HG03280 (cell line): ENCODE data around the gene PLXNA4.

Source experiments
- ATAC-seq: cut with Tn5 transposase; IDR thresholded peaks from one replicate; pipeline ENCODE4 v1.9.1; 2021; ENCODE audit warnings: mild to moderate bottlenecking, moderate library complexity; ENCODE audit not compliant: unreplicated experiment

The PLXNA4 gene

GRCh38 chr7:132590162-132590561 is 13.9 kb upstream of the PLXNA4 start:
- ATAC-seq = no peak

GRCh38 chr7:132588596-132588995 is 12.3 kb upstream of the PLXNA4 start:
- no peak for ATAC-seq

GRCh38 chr7:132584796-132585494 is 8.7 kb upstream of the PLXNA4 start:
- ATAC-seq = no peak

DNA sequence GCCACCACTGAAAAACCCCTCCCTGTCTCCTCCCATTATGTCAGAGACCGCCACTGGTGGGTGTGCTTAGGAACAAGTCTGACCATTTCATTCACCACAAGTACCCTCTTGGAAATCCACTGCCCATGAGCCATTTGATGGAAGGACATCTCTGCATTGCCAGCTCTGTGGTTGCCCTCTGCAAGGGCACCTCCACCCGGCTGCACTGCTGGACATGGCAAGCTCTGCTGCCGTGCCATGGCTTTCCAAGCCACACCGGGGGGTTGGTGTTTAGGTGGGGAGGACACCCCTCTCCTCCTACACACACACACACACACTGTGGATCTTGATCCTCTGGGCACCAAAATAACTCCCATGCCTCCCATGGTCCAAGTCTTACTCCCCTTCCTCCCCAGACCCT is 5.2 kb upstream of the PLXNA4 start:
- ATAC-seq = no peak

DNA sequence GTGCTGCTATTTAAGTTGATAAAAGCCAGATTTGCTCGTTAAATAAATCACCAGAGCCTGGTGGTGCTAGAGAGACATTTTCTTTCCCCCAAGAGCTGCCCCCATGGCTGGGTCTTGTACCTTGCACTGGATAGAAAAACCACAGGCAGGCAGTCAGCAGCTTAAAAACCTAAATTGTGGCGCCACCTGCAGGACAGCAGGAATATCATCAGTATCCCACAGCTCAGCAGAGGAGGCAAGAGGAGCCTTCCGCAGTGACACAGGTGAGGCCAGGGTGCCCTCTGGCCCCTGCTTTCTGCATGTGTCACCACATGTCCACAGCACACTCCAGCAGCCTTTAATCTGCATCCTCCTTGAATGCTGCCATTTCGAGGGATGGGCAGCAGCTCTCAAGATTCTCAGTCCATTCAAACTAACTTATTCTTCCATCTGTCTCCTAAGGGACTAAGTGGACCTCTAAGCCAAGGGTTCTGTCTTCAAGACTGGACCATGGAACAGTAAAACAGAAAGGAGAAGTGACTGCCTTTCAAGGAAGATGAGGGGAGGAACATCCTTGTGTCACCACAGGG is 4.5 kb upstream of the PLXNA4 start:
- ATAC-seq = peak; percentile 56

GRCh38 chr7:132580277-132580676 is 4.0 kb upstream of the PLXNA4 start:
- ATAC-seq = no peak

DNA sequence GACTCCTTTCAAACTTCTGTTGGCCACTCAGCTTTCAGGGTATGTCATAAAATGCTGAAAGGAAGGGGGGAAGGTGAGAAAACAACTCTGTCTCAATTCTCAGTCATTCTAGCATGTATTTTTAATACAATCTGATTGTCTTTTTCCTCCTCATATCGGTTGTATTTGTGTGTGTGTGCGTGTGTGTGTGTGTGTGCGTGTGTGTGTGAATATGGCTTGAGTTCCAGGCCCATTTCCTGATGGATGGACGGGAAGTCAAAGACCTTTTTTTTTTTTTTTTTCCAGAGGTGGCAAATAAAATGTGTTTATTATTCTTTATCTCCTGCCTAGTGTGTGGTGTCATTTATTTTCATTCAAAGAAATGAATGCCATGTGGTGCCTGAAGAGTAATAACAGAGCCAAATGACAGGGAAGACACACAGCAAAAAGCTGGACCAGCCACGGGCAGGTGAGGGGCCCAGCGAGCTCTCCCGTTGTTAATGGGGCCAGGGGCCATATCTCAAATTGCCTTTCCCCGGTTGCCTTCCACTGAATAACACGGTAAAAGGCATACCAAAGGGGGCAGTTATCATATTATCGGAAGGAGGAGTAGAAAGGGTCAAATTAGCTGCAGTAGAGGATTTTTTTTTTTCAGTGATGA is 3.1 kb upstream of the PLXNA4 start:
- no peak for ATAC-seq

GRCh38 chr7:132578826-132579225 is 2.6 kb upstream of the PLXNA4 start:
- no peak for ATAC-seq

- no peak for ATAC-seq
These were observed 1.7 kb upstream of the PLXNA4 start for GRCh38 chr7:132578050-132578370.

DNA sequence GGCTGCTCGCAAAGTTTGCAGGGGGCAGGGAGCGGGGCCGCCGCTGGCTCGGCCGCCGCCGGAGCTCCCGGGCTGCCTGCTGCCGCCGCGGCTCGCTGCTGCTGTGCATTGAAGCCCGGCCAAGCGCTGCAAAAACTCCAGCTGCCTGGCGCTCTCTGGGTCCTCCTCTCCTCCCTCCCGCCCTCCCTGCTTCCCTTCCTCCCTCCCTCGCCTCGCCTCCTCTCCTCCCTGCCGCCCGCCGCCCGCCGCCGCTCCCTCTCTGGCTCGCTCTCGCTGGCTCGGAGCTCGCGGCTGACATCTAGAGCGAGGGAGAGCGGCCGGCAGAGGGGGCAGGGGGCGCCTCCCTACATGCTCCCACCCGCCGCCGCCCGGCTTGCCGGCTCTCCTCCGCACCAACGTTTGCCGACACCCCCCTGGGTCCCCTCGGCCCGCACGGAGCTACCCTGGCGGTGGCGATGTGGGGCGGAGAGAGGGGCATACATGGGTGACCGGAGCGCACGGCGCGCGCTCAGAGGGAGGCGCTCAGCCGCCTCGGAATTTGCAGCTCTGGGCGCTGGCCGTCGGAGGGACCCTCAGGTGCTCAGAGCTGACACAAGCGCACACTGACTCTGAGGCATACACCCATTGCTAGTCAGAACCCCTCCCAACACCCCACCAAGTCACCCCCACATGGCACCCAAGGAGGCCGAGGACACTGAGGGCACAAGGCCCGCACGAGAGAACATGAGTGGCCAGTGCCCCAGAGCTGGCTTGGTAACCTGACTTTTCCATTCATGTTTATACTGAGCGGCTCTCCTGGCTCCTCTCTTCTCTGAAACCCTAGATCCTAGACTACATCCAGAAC is 1.2 kb upstream of the PLXNA4 start:
- ATAC-seq = no peak

GRCh38 chr7:132576721-132577085 is 433 bp upstream of the PLXNA4 start:
- no peak for ATAC-seq

DNA sequence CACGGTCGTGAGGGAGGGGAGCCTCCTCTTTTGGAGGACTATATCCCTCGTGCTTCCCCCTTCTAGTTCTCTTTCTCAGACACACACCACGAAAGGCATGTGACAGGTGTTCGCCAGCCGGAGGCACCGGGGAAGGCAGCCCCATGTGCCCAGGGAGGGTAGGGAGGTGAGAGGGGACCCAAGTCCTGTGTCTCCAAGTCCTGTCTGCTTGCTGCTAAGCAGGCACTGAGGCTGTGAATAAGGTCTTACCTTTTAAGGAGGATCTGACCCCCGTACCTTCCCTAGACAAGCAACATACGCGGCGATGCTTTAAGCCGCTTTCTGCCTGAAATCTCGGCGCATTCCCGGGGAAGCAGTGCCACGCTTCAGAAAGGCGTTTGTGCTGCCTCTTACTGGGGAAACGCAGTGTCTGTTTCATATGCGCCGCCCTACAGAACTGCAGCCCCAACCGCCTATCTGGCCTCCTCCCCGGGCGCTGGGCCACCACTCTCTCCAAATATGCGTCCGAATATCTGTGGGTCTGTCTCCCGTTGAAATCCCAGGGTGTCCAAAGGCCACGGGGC is 770 bp downstream of the PLXNA4 start:
- no peak for ATAC-seq

GRCh38 chr7:132574223-132574622 is 2.0 kb downstream of the PLXNA4 start:
- no peak for ATAC-seq

GRCh38 chr7:132573251-132573955 is 2.9 kb downstream of the PLXNA4 start:
- ATAC-seq = no peak

- no peak for ATAC-seq
These were observed 3.7 kb downstream of the PLXNA4 start for GRCh38 chr7:132572526-132572925.

GRCh38 chr7:132571970-132572369 is 4.3 kb downstream of the PLXNA4 start:
- no peak for ATAC-seq

- no peak for ATAC-seq
These were observed 6.2 kb downstream of the PLXNA4 start for GRCh38 chr7:132569884-132570614.

- no peak for ATAC-seq
These were observed 7.3 kb downstream of the PLXNA4 start for GRCh38 chr7:132568962-132569361.

- no peak for ATAC-seq
These were observed 10.4 kb downstream of the PLXNA4 start for GRCh38 chr7:132565885-132566284.

- no peak for ATAC-seq
These were observed 10.8 kb downstream of the PLXNA4 start for GRCh38 chr7:132565441-132565840.
